Caco-2 (cell line): ENCODE results near the gene CATSPER3. TPM values are rescaled to one million over a fixed set of nuclear protein-coding genes. Genes with fewer than 3 reads are reported as not detected.

Experiments used
- BruUV-seq: library from RNA; stranded (reverse); fragments of 400-500 nt; replicated peaks from 2 replicates; lab custom pipeline; 2021; lab: Mats Ljungman, UMichigan
- CTCF ChIA-PET: fragments of 300-600 bp; sonication (Branson Sonifier 250); formaldehyde crosslinking; loops from one replicate; lab custom pipeline; 2022; ENCODE audit warnings: antibody characterized with exemption; lab: Charles Lee
- POLR2A ChIA-PET: fragments of 300-600 bp; sonication (Branson Sonifier 250); formaldehyde crosslinking; loops from one replicate; lab custom pipeline; 2022; ENCODE audit warnings: antibody characterized with exemption; lab: Charles Lee
- DNase-seq, 2 experiments: peaks; one replicate each; pipeline versions ENCODE4 v3.0.0 to v3.0.0-alpha.2; 2020 to 2022
- H3K27me3 ChIP-seq: replicated peaks from 2 replicates; pipeline ENCODE4 v1.6.0; 2011; ENCODE audit warnings: low read length; ENCODE audit not compliant: control insufficient read depth, insufficient read depth
- H3K36me3 ChIP-seq: 2 replicates; pipeline ENCODE4 v1.5.1; 2011; ENCODE audit warnings: low read length; ENCODE audit not compliant: control insufficient read depth, insufficient read depth
- H3K4me1 ChIP-seq: fragments of 250-450 bp; sonication (Bioruptor Pico); 2 replicates; pipeline ENCODE4 v1.5.1; 2020; ENCODE audit warnings: mild to moderate bottlenecking
- H3K4me3 ChIP-seq: 2 replicates; pipeline ENCODE4 v1.5.1; 2011; ENCODE audit warnings: low read depth, mild to moderate bottlenecking, control low read depth, low read length
- H3K9me3 ChIP-seq: fragments of 250-450 bp; sonication (Bioruptor Pico); 2 replicates; pipeline ENCODE4 v1.5.1; 2020; ENCODE audit warnings: mild to moderate bottlenecking, moderate library complexity
- H3K27ac Mint-ChIP-seq: one replicate; pipeline ENCODE4 v1.8.0; 2022; ENCODE audit warnings: mixed read lengths; ENCODE audit not compliant: unreplicated experiment
- H3K27me3 Mint-ChIP-seq: one replicate; pipeline ENCODE4 v1.8.0; 2022; ENCODE audit warnings: mixed read lengths; ENCODE audit not compliant: insufficient read depth, unreplicated experiment
- H3K36me3 Mint-ChIP-seq: one replicate; pipeline ENCODE4 v1.8.0; 2022; ENCODE audit warnings: mild to moderate bottlenecking, mixed read lengths; ENCODE audit not compliant: insufficient read depth, unreplicated experiment
- H3K4me1 Mint-ChIP-seq: one replicate; pipeline ENCODE4 v1.8.0; 2022; ENCODE audit warnings: low read depth, mixed read lengths; ENCODE audit not compliant: unreplicated experiment
- H3K4me3 Mint-ChIP-seq: one replicate; pipeline ENCODE4 v1.8.0; 2022; ENCODE audit warnings: mild to moderate bottlenecking, moderate library complexity, mixed read lengths; ENCODE audit not compliant: unreplicated experiment
- H3K9me3 Mint-ChIP-seq: one replicate; pipeline ENCODE4 v1.8.0; 2022; ENCODE audit warnings: mixed read lengths; ENCODE audit not compliant: unreplicated experiment
- CTCF ChIP-seq, 2 experiments: fragments of 200-600 bp in 1 of 2; IDR thresholded peaks; 1 replicate in 1 of 2; 2 replicates in 1 of 2; pipeline versions ENCODE4 v1.5.1 to v1.8.0; 2011 to 2022; ENCODE audit warnings: antibody characterized with exemption in 1 of 2, control low read depth in 1 of 2, inconsistent platforms in 1 of 2, low read depth in 1 of 2, low read length in 1 of 2, mild to moderate bottlenecking in 1 of 2, moderate library complexity in 1 of 2; ENCODE audit not compliant: insufficient read depth in 1 of 2, severe bottlenecking in 1 of 2, unreplicated experiment in 1 of 2
- intact Hi-C: fragments of 100-400 bp; cut with micrococcal nuclease; formaldehyde crosslinking; loops from one replicate; pipeline ENCODE4 v1.10.0; 2022; ENCODE audit not compliant: unreplicated experiment
- total RNA-seq: library from RNA; stranded (reverse); gene quantifications from 2 replicates; pipeline ENCODE4 v1.2.3, GENCODE V29; 2022

Gene CATSPER3
- total RNA-seq, 1 experiment from 2014 or later = 0.61 TPM

- no peaks in the 10 kb centered on the region for H3K27me3 ChIP-seq
- no peaks in the 10 kb centered on the region for H3K36me3 Mint-ChIP-seq
- no peaks in the 10 kb centered on the region for H3K4me1 Mint-ChIP-seq
- no peaks in the 10 kb centered on the region for H3K27me3 Mint-ChIP-seq
- peaks cover 2% of the 10 kb centered on the region for H3K9me3 Mint-ChIP-seq
- intact Hi-C loops = no loop called here
- no peak overlapping the region for H3K4me3 ChIP-seq
- ChIA-PET CTCF (no interaction called here), POLR2A (no interaction called here)
- H3K4me1 ChIP-seq = no peaks in the 10 kb centered on the region
- DNase-seq = no peak
- H3K4me3 Mint-ChIP-seq = no peak overlapping the region
- no peaks in the 10 kb centered on the region for H3K36me3 ChIP-seq
- TF ChIP-seq CTCF (IDR thresholded peaks at IDR 0.05; ENCODE audit: insufficient read depth in 1 of 2, low read depth in 1 of 2, low read length in 1 of 2, severe bottlenecking in 1 of 2, unreplicated experiment in 1 of 2) = no peak
- no peak overlapping the region for H3K27ac Mint-ChIP-seq
- no TSS peak for BruUV-seq
- H3K9me3 ChIP-seq = no peaks in the 10 kb centered on the region
Observed at GRCh38 chr5:134948911-134949310, 18.8 kb upstream of the CATSPER3 start.

GRCh38 chr5:134949316-134949715 lies 18.4 kb upstream of the CATSPER3 start:
- peaks cover 3% of the 10 kb centered on the region for H3K36me3 Mint-ChIP-seq
- H3K27me3 Mint-ChIP-seq = no peaks in the 10 kb centered on the region
- no peaks in the 10 kb centered on the region for H3K36me3 ChIP-seq
- no peak overlapping the region for H3K27ac Mint-ChIP-seq
- BruUV-seq = no TSS peak
- no peak overlapping the region for H3K4me3 Mint-ChIP-seq
- H3K4me1 Mint-ChIP-seq = no peaks in the 10 kb centered on the region
- DNase-seq = no peak
- H3K9me3 Mint-ChIP-seq = peaks cover 6% of the 10 kb centered on the region
- no peaks in the 10 kb centered on the region for H3K27me3 ChIP-seq
- CTCF ChIA-PET = no interaction called here
- H3K9me3 ChIP-seq = peaks cover 2% of the 10 kb centered on the region; the same call in 1 of the 2 replicates
- no peaks in the 10 kb centered on the region for H3K4me1 ChIP-seq
- no peak overlapping the region for H3K4me3 ChIP-seq
- no peak for TF ChIP-seq CTCF (IDR thresholded peaks at IDR 0.05; ENCODE audit: insufficient read depth in 1 of 2, low read depth in 1 of 2, low read length in 1 of 2, severe bottlenecking in 1 of 2, unreplicated experiment in 1 of 2)
- POLR2A ChIA-PET = no interaction called here
- intact Hi-C loops = no loop called here

- BruUV-seq = no TSS peak
- Mint-ChIP-seq H3K9me3 (peaks cover 20% of the 10 kb centered on the region), H3K36me3 (peaks cover 21% of the 10 kb centered on the region), H3K27me3 (no peaks in the 10 kb centered on the region), H3K4me3 (no peak overlapping the region), H3K4me1 (peaks cover 9% of the 10 kb centered on the region), H3K27ac (no peak overlapping the region)
- TF ChIP-seq CTCF (IDR thresholded peaks at IDR 0.05; ENCODE audit: insufficient read depth in 1 of 2, low read depth in 1 of 2, low read length in 1 of 2, severe bottlenecking in 1 of 2, unreplicated experiment in 1 of 2) = no peak
- DNase-seq = no peak
- ChIA-PET CTCF (interaction anchor here (0.6 kb wide), 1 partner anchor 10 kb away, joined by 3 read pairs; no protein-coding TSS in a partner anchor), POLR2A (no interaction called here)
- Histone ChIP-seq H3K4me1 (peaks cover 9% of the 10 kb centered on the region), H3K4me3 (no peak overlapping the region), H3K27me3 (no peaks in the 10 kb centered on the region), H3K36me3 (no peaks in the 10 kb centered on the region; the same call in 1 of the 2 replicates), H3K9me3 (peaks cover 7% of the 10 kb centered on the region; the same call in 1 of the 2 replicates)
- intact Hi-C loops = no loop called here
Observed at GRCh38 chr5:134957920-134958608, 9.6 kb upstream of the CATSPER3 start.
